ENCODE results near the gene RCN1. TPM values are rescaled to one million over a fixed set of nuclear protein-coding genes. Genes with fewer than 3 reads are reported as not detected.
"Not testable (repeated sequence)": the region's sequence is repeated elsewhere in the genome, so short reads cannot be mapped to it uniquely, and the experiment has no call there.

Gene RCN1
- total RNA-seq, 1 experiment from 2014 or later: 155 TPM

DNA sequence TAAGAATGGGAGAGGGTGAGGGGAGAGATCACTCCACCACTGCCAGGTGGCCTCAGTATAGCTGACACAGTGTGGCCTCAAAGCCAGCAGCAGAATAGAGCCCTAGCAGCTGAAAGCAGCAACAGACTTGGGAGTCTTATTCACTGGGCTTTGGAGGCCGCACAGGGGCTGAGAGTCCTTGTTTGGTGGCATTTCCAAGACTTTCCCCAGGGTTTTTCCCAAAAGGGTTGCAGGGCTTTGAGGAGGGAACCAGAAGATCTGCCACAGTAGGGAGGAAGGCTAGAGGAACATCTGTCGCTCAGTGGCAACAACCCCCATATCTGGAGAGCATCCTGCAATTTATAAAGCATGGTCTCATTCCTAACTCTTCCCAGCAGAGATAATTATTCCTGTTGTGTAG lies 35.0 kb upstream of the RCN1 start:
- TF ChIP-seq, protein P1, sequence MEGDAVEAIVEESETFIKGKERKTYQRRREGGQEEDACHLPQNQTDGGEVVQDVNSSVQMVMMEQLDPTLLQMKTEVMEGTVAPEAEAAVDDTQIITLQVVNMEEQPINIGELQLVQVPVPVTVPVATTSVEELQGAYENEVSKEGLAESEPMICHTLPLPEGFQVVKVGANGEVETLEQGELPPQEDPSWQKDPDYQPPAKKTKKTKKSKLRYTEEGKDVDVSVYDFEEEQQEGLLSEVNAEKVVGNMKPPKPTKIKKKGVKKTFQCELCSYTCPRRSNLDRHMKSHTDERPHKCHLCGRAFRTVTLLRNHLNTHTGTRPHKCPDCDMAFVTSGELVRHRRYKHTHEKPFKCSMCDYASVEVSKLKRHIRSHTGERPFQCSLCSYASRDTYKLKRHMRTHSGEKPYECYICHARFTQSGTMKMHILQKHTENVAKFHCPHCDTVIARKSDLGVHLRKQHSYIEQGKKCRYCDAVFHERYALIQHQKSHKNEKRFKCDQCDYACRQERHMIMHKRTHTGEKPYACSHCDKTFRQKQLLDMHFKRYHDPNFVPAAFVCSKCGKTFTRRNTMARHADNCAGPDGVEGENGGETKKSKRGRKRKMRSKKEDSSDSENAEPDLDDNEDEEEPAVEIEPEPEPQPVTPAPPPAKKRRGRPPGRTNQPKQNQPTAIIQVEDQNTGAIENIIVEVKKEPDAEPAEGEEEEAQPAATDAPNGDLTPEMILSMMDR (IDR thresholded peaks at IDR 0.05; ENCODE audit: unreplicated experiment): no peak
- no peaks in the 10 kb centered on the region for H3K36me3 Mint-ChIP-seq (ENCODE audit: insufficient read depth, unreplicated experiment)
- H3K4me3 Mint-ChIP-seq (ENCODE audit: unreplicated experiment): no peak overlapping the region
- H3K4me1 Mint-ChIP-seq (ENCODE audit: insufficient read depth, unreplicated experiment): peaks cover 6% of the 10 kb centered on the region
- no TSS peak for BruUV-seq (replicated peaks)
- peaks cover 29% of the 10 kb centered on the region for H3K27me3 Mint-ChIP-seq (ENCODE audit: insufficient read depth, unreplicated experiment)
- no peak for DNase-seq (ENCODE audit: unreplicated experiment)
- H3K27ac Mint-ChIP-seq (ENCODE audit: low read depth, unreplicated experiment): no peak overlapping the region
- intact Hi-C loops (cut with micrococcal nuclease): no loop called here
- H3K9me3 Mint-ChIP-seq (ENCODE audit: unreplicated experiment): no peaks in the 10 kb centered on the region
- POLR2A ChIA-PET: no interaction called here
- CTCF ChIA-PET: interaction anchor here (0.5 to 7.4 kb wide), 10 partner anchors 10 to 1303 kb away, joined by 3 to 241 read pairs (median 5); no protein-coding TSS in a partner anchor

DNA sequence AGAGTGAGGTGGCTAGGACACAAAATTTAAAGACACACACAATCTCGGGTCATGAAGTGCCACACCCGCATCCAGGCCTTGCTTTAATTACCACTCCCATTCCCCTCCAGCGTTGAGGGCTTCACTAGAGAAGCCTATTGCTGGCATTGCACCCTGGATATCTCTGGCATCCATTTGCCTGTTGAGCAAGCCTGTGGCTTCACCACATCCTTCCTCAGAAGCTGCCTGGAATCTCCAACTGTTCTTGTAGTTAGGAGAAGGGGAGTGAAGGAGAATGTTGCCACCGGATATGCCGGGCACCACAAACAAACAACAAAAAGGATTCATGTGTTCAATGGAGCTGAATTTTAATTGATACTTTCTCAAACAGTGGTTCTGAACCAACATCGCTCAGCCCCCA lies 34.4 kb upstream of the RCN1 start:
- no peaks in the 10 kb centered on the region for H3K9me3 Mint-ChIP-seq (ENCODE audit: unreplicated experiment)
- ChIA-PET CTCF (interaction anchor here (0.9 to 1.0 kb wide), 2 partner anchors 18 to 119 kb away, joined by 3 to 5 read pairs; no protein-coding TSS in a partner anchor), POLR2A (interaction anchor here (0.7 kb wide), 1 partner anchor 12 kb away, joined by 3 read pairs; no protein-coding TSS in a partner anchor)
- H3K27me3 Mint-ChIP-seq (ENCODE audit: insufficient read depth, unreplicated experiment): peaks cover 23% of the 10 kb centered on the region
- intact Hi-C loops (cut with micrococcal nuclease): no loop called here
- no peak overlapping the region for H3K4me3 Mint-ChIP-seq (ENCODE audit: unreplicated experiment)
- TF ChIP-seq, protein P1 (IDR thresholded peaks at IDR 0.05; ENCODE audit: unreplicated experiment): no peak
- no peaks in the 10 kb centered on the region for H3K36me3 Mint-ChIP-seq (ENCODE audit: insufficient read depth, unreplicated experiment)
- no TSS peak for BruUV-seq (replicated peaks)
- peaks cover 6% of the 10 kb centered on the region for H3K4me1 Mint-ChIP-seq (ENCODE audit: insufficient read depth, unreplicated experiment)
- no peak overlapping the region for H3K27ac Mint-ChIP-seq (ENCODE audit: low read depth, unreplicated experiment)
- peak; percentile 78 for DNase-seq (ENCODE audit: unreplicated experiment)

DNA sequence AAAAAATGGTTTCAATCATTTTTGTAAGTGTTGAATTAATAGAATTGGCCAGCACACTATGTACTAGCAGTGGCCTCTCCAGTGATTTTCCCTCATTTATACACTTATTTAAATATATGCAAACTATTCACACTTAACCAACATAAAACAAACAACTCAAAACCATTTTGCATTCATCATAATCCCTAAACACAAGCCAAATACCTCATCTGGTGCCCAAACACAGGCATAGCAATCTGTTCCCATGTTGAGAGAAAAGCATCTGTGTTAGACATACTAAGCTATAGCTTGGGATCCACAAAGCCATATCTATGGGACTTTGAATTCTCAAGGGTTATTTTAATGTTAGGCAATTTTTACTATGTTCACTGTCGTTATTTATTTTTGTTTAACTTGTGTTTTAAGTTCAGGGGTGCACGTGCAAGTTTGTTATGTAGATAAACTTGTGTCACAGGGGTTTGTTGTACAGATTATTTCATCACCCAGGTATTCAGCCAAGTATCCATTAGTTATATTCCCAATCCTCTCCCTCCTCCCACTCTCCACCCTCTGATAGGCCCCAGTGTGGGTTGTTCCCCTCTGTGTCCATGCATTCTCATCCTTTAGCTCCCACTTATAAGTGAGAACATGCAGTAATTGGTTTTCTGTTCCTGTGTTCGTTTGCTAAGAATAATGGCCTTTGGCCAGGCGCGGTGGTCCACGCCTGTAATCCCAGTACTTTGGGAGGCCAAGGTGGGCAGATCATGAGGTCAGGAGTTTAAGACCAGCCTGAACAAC lies 31.0 kb upstream of the RCN1 start:
- ChIA-PET CTCF (interaction anchor here (2.8 kb wide), 1 partner anchor 114 kb away, joined by 7 read pairs; no protein-coding TSS in a partner anchor), POLR2A (no interaction called here)
- H3K4me3 Mint-ChIP-seq (ENCODE audit: unreplicated experiment): no peak overlapping the region
- H3K27me3 Mint-ChIP-seq (ENCODE audit: insufficient read depth, unreplicated experiment): peaks cover 14% of the 10 kb centered on the region
- H3K4me1 Mint-ChIP-seq (ENCODE audit: insufficient read depth, unreplicated experiment): peaks cover 6% of the 10 kb centered on the region
- TF ChIP-seq, protein P1 (IDR thresholded peaks at IDR 0.05; ENCODE audit: unreplicated experiment): no peak
- no peak for DNase-seq (ENCODE audit: unreplicated experiment)
- H3K36me3 Mint-ChIP-seq (ENCODE audit: insufficient read depth, unreplicated experiment): no peaks in the 10 kb centered on the region
- no peaks in the 10 kb centered on the region for H3K9me3 Mint-ChIP-seq (ENCODE audit: unreplicated experiment)
- intact Hi-C loops (cut with micrococcal nuclease): no loop called here
- H3K27ac Mint-ChIP-seq (ENCODE audit: low read depth, unreplicated experiment): no peak overlapping the region
- no TSS peak for BruUV-seq (replicated peaks)

DNA sequence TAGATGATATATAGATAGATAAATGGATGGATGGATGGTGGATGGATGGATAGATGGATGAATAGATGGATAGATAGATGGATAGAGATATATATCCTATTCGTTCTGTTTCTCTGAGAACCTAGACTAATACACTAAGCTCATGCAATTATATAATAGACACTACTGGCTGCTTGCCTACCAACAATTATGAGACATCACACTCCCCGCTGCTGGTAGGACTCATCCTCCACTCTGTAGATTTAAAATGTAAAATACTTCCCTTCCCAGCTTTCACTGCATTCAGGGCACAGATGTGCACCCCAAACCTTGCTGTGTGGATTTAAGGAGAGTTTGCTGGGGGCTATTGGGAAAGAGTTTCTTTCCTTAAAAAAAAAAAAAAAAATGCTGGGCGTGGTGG lies 28.3 kb upstream of the RCN1 start:
- DNase-seq (ENCODE audit: unreplicated experiment): no peak
- Mint-ChIP-seq H3K4me3 (ENCODE audit: unreplicated experiment) (no peak overlapping the region), H3K9me3 (ENCODE audit: unreplicated experiment) (no peaks in the 10 kb centered on the region), H3K36me3 (ENCODE audit: insufficient read depth, unreplicated experiment) (no peaks in the 10 kb centered on the region), H3K4me1 (ENCODE audit: insufficient read depth, unreplicated experiment) (no peaks in the 10 kb centered on the region), H3K27ac (ENCODE audit: low read depth, unreplicated experiment) (no peak overlapping the region), H3K27me3 (ENCODE audit: insufficient read depth, unreplicated experiment) (peaks cover 40% of the 10 kb centered on the region)
- POLR2A ChIA-PET: no interaction called here
- intact Hi-C loops (cut with micrococcal nuclease): no loop called here
- no TSS peak for BruUV-seq (replicated peaks)
- CTCF ChIA-PET: interaction anchor here (0.5 to 7.2 kb wide), 3 partner anchors 10 to 122 kb away, joined by 3 to 70 read pairs (median 21); no protein-coding TSS in a partner anchor
- TF ChIP-seq, protein P1 (IDR thresholded peaks at IDR 0.05; ENCODE audit: unreplicated experiment): no peak

DNA sequence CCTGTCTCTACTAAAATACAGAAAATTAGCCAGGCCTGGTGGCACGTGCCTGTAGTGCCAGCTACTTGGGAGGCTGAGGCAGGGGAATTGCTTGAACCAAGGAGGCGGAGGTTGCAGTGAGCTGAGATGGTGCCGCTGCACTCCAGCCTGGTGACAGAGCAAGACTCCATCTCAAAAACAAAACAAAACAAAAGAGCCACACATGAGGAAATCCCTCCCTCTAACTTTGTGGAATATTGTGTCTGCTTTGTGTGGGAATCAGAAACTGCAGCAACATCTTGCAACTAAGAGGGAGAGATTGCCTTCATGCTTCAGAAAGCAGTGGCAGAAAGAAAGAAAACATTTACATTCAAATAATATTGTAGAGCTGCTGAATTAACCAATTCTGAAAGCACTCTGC lies 27.8 kb upstream of the RCN1 start:
- H3K4me1 Mint-ChIP-seq (ENCODE audit: insufficient read depth, unreplicated experiment); H3K27ac Mint-ChIP-seq (ENCODE audit: low read depth, unreplicated experiment); DNase-seq (ENCODE audit: unreplicated experiment); H3K4me3 Mint-ChIP-seq (ENCODE audit: unreplicated experiment); BruUV-seq (replicated peaks); POLR2A ChIA-PET; H3K9me3 Mint-ChIP-seq (ENCODE audit: unreplicated experiment); H3K36me3 Mint-ChIP-seq (ENCODE audit: insufficient read depth, unreplicated experiment); intact Hi-C loops (cut with micrococcal nuclease): not testable (repeated sequence)
- CTCF ChIA-PET: interaction anchor here (0.9 to 7.2 kb wide), 4 partner anchors 11 to 112 kb away, joined by 3 to 70 read pairs (median 12); no protein-coding TSS in a partner anchor
- H3K27me3 Mint-ChIP-seq (ENCODE audit: insufficient read depth, unreplicated experiment): peaks cover 45% of the 10 kb centered on the region

All from MCF 10A (cell line).